Osteocyte (in vitro differentiated cells): ENCODE measurements around the gene HSDL1. TPM values are rescaled to one million over a fixed set of nuclear protein-coding genes. Genes with fewer than 3 reads are reported as not detected.

ENCODE experiments used
- DNase-seq: peaks from one replicate; pipeline ENCODE4 v3.0.0; 2021; ENCODE audit warnings: mixed read lengths; ENCODE audit not compliant: unreplicated experiment; ENCODE audit errors: extremely low spot score
- H3K27ac Mint-ChIP-seq: one replicate; pipeline ENCODE4 v1.8.0; 2021; ENCODE audit warnings: mild to moderate bottlenecking, mixed read lengths; ENCODE audit not compliant: unreplicated experiment
- H3K27me3 Mint-ChIP-seq: one replicate; pipeline ENCODE4 v1.8.0; 2021; ENCODE audit warnings: mixed read lengths; ENCODE audit not compliant: unreplicated experiment
- H3K36me3 Mint-ChIP-seq: one replicate; pipeline ENCODE4 v1.8.0; 2021; ENCODE audit warnings: mixed read lengths; ENCODE audit not compliant: unreplicated experiment
- H3K4me1 Mint-ChIP-seq: one replicate; pipeline ENCODE4 v1.8.0; 2021; ENCODE audit warnings: mixed read lengths; ENCODE audit not compliant: unreplicated experiment
- H3K4me3 Mint-ChIP-seq: one replicate; pipeline ENCODE4 v1.8.0; 2021; ENCODE audit warnings: mild to moderate bottlenecking, moderate library complexity, mixed read lengths; ENCODE audit not compliant: unreplicated experiment
- H3K9me3 Mint-ChIP-seq: one replicate; pipeline ENCODE4 v1.8.0; 2021; ENCODE audit warnings: mixed read lengths; ENCODE audit not compliant: unreplicated experiment
- CTCF ChIP-seq: fragments of 200-600 bp; sonication (generic); IDR thresholded peaks from 2 replicates; pipeline ENCODE4 v1.5.0; 2021; ENCODE audit warnings: antibody characterized with exemption, mild to moderate bottlenecking, moderate library complexity
- total RNA-seq: library from RNA; stranded (reverse); gene quantifications from 2 replicates; pipeline ENCODE4 v1.2.1, GENCODE V29; 2021

Gene HSDL1
- total RNA-seq, 1 donor from 2014 or later: 18.0 TPM

DNA sequence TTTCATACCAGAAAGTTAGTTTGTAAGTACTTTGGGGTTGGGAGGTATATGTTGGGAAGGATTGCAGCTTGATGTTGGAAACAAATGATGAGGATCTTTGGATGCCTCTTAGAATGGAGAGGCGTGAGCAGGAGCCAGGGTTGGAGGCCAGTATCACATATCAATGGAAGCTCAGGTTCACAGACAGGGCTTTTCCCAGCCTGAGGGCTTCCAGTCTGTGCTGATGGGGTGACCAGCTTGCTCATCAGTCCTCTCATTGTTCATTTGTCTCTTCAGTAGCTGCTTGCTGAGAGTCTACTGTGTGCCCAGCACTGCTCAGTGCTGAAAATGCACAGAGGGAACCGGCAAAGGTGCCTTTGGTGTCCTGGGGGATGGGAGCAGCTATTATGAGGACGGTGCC lies 5.9 kb upstream of the HSDL1 start:
- no peak for DNase-seq
- Mint-ChIP-seq H3K27me3 (peaks cover 32% of the 10 kb centered on the region), H3K36me3 (no peaks in the 10 kb centered on the region), H3K27ac (no peak overlapping the region), H3K4me3 (no peak overlapping the region), H3K4me1 (no peaks in the 10 kb centered on the region), H3K9me3 (no peaks in the 10 kb centered on the region)
- TF ChIP-seq CTCF: no peak

DNA sequence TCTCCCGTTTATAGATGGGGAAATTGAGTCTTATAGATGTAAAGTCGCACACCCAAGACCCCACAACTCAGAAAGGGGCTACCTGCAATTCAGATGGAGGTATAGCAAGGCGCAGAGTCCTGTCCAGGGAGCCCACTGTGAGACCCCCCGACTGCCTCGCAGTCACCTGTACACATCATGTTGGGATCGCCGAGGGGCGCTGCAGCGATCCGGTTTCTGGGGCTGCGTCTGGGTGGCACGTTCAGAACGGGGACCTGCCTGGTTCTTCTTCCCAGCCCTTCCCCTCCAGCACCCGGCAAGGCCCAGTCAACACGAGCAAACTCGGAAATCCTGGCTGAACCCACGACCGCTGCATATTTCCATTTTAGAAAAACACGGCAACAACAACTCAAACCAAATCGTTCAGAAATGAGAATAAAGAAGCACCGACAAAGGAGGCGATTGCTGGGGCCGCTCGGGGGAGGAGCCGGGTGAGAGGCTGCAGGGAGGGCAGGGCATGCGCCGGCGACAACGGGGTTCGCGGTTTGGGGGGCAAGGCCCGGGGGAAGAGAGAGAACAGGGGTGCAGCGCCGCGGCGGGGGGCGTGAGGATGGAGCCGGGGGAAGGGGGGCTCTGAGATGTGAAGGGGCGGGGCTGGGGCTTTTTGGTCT lies 643 bp downstream of the HSDL1 start:
- H3K27ac Mint-ChIP-seq: peak overlapping the region; percentile 35
- peak overlapping the region; percentile 93 for H3K4me3 Mint-ChIP-seq
- H3K4me1 Mint-ChIP-seq: peaks cover 16% of the 10 kb centered on the region
- no peaks in the 10 kb centered on the region for H3K9me3 Mint-ChIP-seq
- no peaks in the 10 kb centered on the region for H3K36me3 Mint-ChIP-seq
- H3K27me3 Mint-ChIP-seq: peaks cover 16% of the 10 kb centered on the region
- DNase-seq: no peak
- no peak for TF ChIP-seq CTCF

DNA sequence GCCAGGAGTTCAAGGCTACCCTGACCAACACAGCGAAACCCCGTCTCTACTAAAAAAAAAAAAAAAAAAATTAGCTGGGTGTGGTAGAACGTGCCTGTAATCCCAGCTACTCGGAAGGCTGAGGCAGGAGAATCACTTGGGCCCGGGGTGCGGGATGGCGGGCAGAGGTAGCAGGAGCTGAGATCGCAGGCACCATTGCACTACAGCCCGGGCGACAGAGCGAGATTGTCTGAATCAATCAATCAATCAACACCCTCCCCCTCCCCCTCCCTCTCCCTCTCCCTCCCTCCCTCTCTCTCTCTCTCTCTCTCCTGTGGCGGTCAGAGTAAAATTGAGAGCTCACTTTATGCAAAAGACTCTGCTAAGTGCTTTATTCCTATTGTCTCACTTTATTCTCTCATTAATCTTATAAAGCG lies 1.2 kb downstream of the HSDL1 start:
- H3K27ac Mint-ChIP-seq: peak overlapping the region; percentile 35
- TF ChIP-seq CTCF: no peak

GRCh38 chr16:84143081-84143480 lies 1.9 kb downstream of the HSDL1 start:
- no peaks in the 10 kb centered on the region for H3K36me3 Mint-ChIP-seq
- no peak overlapping the region for H3K4me3 Mint-ChIP-seq
- no peak overlapping the region for H3K27ac Mint-ChIP-seq
- H3K9me3 Mint-ChIP-seq: no peaks in the 10 kb centered on the region
- peaks cover 23% of the 10 kb centered on the region for H3K4me1 Mint-ChIP-seq
- TF ChIP-seq CTCF: no peak
- no peak for DNase-seq
- H3K27me3 Mint-ChIP-seq: peaks cover 10% of the 10 kb centered on the region

More for the DNA sequence above, 1.2 kb downstream of the HSDL1 start:
- H3K36me3 Mint-ChIP-seq: no peaks in the 10 kb centered on the region
- no peak for DNase-seq
- H3K27me3 Mint-ChIP-seq: peaks cover 12% of the 10 kb centered on the region
- H3K9me3 Mint-ChIP-seq: no peaks in the 10 kb centered on the region
- H3K4me3 Mint-ChIP-seq: peak overlapping the region; percentile 93
- peaks cover 20% of the 10 kb centered on the region for H3K4me1 Mint-ChIP-seq

- no peaks in the 10 kb centered on the region for H3K36me3 Mint-ChIP-seq
- H3K4me1 Mint-ChIP-seq: peaks cover 28% of the 10 kb centered on the region
- no peak for TF ChIP-seq CTCF
- H3K27me3 Mint-ChIP-seq: no peaks in the 10 kb centered on the region
- DNase-seq: no peak
- no peaks in the 10 kb centered on the region for H3K9me3 Mint-ChIP-seq
- H3K27ac Mint-ChIP-seq: no peak overlapping the region
- H3K4me3 Mint-ChIP-seq: no peak overlapping the region
Observed at GRCh38 chr16:84141143-84141670, 3.8 kb downstream of the HSDL1 start.
